GM18526 (cell line): ENCODE data around the gene CTIF.

Experiments
- POLR2A ChIP-seq: IDR thresholded peaks from 3 replicates; pipeline ENCODE4 v1.6.1; 2011; ENCODE audit not compliant: insufficient read length; ENCODE audit errors: extremely low read depth

Gene CTIF

GRCh38 chr18:48797841-48798255 lies 259.0 kb downstream of the CTIF start:
- no peak for TF ChIP-seq POLR2A

DNA sequence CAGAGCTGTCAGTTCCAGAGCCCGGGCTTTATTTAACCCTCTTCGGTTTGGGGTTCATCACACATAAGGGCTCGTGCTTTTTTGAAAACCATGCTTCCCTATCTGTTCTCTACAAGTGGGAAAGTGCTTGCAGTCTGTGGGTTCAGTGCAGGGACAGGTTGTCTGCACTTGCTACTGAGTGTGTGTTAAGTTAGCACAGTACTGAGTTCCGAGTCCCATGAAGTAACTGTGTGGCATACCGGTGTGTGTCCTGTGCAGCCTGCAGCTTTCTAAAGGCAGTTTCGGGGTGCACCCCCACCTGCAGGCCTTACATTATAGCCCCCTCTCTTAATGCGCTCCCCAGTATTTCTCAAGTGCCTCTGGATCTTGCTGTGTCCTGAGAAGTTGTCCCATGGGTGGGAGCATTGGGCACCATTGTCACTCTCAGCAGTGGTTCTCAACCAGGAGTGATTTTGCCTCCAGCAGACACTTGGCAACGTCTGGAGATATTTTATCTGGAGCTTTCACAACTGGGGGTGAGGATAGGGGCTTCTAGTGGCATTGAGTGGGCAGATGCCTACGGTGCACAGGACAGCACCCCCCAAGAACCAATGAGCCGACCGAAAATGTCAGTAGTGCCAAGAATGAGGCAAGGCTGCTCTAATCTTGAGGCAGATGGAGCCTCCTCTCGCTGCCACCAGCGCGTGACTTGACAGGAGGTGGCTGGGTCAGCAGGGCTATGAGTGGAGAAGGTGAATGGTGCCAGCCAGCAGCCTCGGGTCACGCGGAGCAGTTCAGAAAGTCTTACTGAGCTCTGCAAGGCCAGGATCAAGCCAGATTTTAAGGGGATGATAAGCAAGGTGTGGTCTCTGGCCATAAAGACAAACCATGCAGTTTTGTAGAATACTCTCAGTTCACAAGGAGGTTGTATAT lies 259.8 kb downstream of the CTIF start:
- no peak for TF ChIP-seq POLR2A

DNA sequence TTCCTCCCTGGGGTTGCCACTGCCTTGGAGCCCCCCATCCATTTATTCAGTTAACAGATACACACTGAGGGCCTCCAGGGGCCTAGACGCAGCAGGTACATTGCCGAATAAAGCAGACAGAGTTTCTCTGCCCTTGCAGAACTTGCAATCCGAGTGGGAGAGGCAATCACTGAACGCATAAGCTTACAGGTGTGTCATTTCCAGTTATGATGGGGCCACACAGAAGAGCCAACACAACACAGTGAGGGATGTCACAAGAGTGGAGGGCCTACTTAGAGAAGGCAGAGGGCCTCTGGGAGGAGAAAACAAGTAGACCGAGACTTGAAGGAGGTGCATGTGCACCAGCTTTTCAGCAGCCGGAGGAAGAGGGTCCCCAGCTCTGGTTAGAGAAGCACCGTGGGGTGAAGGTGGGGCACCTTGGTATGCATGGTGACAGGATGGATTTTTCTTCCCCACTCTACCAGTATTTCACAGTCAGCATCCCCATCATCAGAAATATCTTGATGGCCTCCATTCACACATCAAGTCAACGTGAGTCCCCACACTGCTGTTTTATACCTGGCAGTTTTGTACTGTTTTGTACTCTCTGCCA lies 261.0 kb downstream of the CTIF start:
- TF ChIP-seq POLR2A, result no peak

GRCh38 chr18:48800466-48800865 lies 261.6 kb downstream of the CTIF start:
- TF ChIP-seq POLR2A, result no peak

GRCh38 chr18:48800876-48801727 lies 262.3 kb downstream of the CTIF start:
- TF ChIP-seq POLR2A, result peak; percentile 33

DNA sequence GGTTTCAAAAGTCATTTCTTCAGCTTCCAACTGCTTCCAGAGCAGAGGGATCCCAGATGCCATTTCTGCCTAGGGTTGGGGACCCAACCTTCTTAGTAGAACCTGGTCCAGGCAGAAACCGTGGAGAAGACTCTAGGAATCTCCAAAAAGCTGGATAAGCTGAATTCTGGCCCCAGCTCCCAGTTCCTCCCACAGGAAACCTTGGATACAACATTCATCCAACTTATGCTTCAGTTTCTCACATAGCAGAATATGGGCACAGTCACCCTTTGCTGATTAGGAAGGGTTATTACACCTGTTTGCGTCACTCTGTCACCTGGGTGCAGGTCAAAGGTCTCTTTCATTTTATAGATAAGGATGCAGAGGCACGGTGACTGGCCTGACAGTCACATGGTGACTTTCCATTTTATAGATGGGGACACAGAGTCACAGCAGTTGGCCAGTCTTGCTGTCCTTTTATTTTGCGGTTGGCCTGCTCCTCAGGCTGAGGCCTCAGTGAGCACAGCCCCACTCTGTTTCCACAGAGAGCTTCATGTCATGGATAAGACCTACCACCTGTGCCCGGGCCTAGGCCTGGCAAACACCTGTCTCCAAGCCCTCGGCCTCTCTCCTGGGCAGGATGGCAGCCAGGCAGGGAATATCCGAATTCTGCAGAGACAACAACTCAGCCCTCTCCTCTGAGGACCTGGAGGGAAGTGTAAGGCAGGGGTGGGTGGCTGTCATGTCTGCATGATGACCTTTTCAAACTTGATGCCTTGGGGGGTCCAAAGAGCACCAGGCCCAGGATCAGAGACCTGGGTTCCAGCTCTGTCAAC lies 263.1 kb downstream of the CTIF start:
- no peak for TF ChIP-seq POLR2A

GRCh38 chr18:48802543-48803290 lies 263.9 kb downstream of the CTIF start:
- no peak for TF ChIP-seq POLR2A

DNA sequence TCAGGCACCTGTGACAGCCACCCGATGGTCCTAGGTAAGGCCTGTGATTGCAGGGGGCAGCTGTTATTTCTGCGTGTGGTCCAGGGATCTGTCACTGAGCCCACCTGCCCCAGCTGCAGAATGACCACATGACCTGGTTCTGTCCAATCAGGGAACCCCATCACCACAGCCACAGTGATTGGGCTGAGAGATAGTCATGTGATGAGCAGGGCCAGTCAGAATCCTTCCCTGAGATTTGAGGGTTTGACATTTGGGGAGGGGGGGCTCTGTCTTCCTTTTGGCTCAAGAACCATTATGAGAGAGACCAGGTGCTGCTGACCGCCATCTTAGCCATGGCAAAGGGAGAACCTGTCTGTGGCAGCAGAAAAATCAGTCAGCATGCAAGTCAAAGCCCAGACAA lies 264.7 kb downstream of the CTIF start:
- TF ChIP-seq POLR2A, result no peak

DNA sequence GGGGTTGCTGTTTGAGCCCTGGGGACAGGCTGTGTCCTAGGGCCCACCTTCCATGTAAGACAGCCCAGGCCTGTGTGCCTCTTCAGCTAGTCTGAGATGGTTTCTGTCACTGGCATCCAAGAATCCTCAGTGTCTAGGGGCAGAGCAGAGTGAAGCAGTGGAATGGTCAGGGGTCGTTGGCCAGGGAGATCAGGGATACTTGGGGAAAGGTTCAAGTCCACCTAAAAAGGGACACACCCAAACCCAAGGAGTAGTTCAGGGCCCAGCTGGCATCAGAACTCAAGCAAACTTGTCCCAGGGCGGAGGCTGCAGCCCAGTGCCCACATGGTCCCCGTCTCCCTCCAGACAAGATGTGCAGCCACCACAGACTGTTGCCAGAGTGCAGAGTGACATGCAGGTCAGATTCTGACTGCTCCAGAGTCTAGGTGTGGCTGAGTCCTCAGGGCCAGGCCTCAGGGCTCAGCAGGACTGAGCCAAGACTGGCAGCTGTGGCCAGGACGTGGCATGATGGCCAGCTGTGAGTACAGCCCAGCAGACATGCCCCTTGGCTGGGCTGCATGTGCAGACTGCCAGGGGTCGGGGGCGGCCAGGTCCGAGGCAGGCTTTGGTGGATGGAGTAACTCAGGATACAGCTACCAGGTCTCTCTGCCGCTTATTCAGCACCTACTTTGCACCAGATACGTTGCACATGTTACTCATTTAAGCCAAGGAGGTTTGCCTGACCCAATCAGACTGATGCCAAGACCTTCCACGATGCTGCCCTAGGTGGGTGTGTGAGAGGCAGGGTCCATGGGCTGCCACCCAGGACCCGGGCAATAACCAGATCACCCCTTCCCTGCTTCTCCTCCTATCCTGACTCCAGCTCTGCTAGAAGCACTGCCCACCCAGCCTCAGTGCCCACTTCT lies 265.4 kb downstream of the CTIF start:
- no peak for TF ChIP-seq POLR2A

GRCh38 chr18:48804856-48805610 lies 266.2 kb downstream of the CTIF start:
- TF ChIP-seq POLR2A, result no peak

DNA sequence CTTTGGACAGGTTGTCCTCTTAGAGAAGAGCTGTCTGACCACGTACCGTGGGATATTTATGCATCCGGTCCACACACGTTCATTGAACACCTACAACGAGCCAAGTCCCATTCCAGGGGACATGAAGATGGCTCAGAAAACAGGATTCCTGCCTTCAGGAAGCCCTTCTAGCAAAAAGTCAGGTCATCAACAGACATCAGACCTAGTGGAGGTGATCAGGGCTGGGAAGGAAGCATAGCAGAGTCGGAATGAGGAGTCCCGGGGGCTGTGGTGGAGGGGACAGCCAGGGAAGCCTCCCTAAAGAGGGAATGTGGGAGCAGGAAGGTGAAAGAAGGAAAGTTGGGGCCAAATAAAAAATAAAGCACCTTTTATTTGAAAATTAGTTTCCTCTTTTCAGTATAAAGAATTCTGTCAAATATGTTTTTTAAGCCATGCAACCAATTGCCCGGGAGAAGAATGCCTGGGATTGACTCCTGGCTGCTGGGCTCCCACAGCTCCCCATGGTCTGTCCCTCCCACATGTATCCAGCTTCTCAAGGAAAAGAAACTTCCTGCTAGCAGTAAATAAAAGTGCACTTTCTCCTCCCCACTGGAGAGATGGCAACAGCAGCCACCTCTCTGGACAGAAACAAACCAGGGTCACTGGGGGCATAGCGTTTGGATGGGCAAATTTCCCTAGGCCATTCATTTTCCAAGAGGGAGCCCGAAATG lies 267.1 kb downstream of the CTIF start:
- TF ChIP-seq POLR2A, result no peak
